Mesendoderm (in vitro differentiated cells): ENCODE measurements around the gene CLIP1.
"Not testable (repeated sequence)": the region's sequence is repeated elsewhere in the genome, so short reads cannot be mapped to it uniquely, and the experiment has no call there.

Experiments used
- DNase-seq: peaks from one replicate; pipeline ENCODE4 v3.0.0; 2013
- H2AK5ac ChIP-seq: 2 replicates; pipeline ENCODE4 v1.6.1; 2013; ENCODE audit warnings: low read length, inconsistent platforms
- H2BK120ac ChIP-seq: 2 replicates; pipeline ENCODE4 v1.6.1; 2013; ENCODE audit warnings: low read depth, mild to moderate bottlenecking, low read length, moderate library complexity, mixed read lengths
- H2BK15ac ChIP-seq: replicated peaks from 2 replicates; pipeline ENCODE4 v1.6.1; 2013; ENCODE audit warnings: low read depth, mild to moderate bottlenecking, moderate library complexity
- H2BK5ac ChIP-seq: 2 replicates; pipeline ENCODE4 v1.6.1; 2013; ENCODE audit warnings: low read length, inconsistent platforms
- H3K18ac ChIP-seq: 2 replicates; pipeline ENCODE4 v1.6.1; 2013; ENCODE audit warnings: mild to moderate bottlenecking, low read length, mixed read lengths
- H3K23ac ChIP-seq: one replicate; pipeline ENCODE4 v1.6.1; 2013; ENCODE audit warnings: low read length
- H3K27ac ChIP-seq: 2 replicates; pipeline ENCODE4 v1.5.1; 2013; ENCODE audit warnings: low read depth, mild to moderate bottlenecking, inconsistent platforms, low read length, moderate library complexity
- H3K27me3 ChIP-seq: 2 replicates; pipeline ENCODE4 v1.6.1; 2013; ENCODE audit warnings: low read length, control low read depth, mild to moderate bottlenecking, inconsistent platforms; ENCODE audit not compliant: insufficient read depth, poor library complexity
- H3K36me3 ChIP-seq: 2 replicates; pipeline ENCODE4 v1.6.1; 2013; ENCODE audit warnings: low read length, inconsistent platforms; ENCODE audit not compliant: control insufficient read depth, insufficient read depth
- H3K4ac ChIP-seq: one replicate; pipeline ENCODE4 v1.6.1; 2013; ENCODE audit warnings: low read depth, mild to moderate bottlenecking, low read length, moderate library complexity
- H3K4me1 ChIP-seq: 2 replicates; pipeline ENCODE4 v1.6.1; 2013; ENCODE audit warnings: low read depth, low read length, inconsistent platforms; ENCODE audit not compliant: control insufficient read depth
- H3K4me2 ChIP-seq: 2 replicates; pipeline ENCODE4 v1.6.1; 2013; ENCODE audit warnings: low read length
- H3K4me3 ChIP-seq: 2 replicates; pipeline ENCODE4 v1.5.1; 2013; ENCODE audit warnings: mild to moderate bottlenecking, low read length
- H3K56ac ChIP-seq: one replicate; pipeline ENCODE4 v1.6.1; 2013; ENCODE audit warnings: low read length
- H3K79me1 ChIP-seq: 2 replicates; pipeline ENCODE4 v1.6.1; 2013; ENCODE audit warnings: low read length, inconsistent platforms
- H3K79me2 ChIP-seq: 2 replicates; pipeline ENCODE4 v1.6.1; 2013; ENCODE audit warnings: mild to moderate bottlenecking, low read length; ENCODE audit not compliant: control insufficient read depth, insufficient read depth
- H3K9ac ChIP-seq: 2 replicates; pipeline ENCODE4 v1.6.1; 2013; ENCODE audit warnings: low read length, inconsistent platforms
- H4K5ac ChIP-seq: one replicate; pipeline ENCODE4 v1.6.1; 2013; ENCODE audit warnings: low read length
- H4K8ac ChIP-seq: one replicate; pipeline ENCODE4 v1.6.1; 2013; ENCODE audit warnings: low read depth, mild to moderate bottlenecking, control low read depth, low read length, moderate library complexity
- WGBS: extraction: QIAGEN DNeasy Blood & Tissue Kit; methylation state at CpG from one replicate; pipeline ENCODE4 v1.1.7; 2013; ENCODE audit warnings: low lambda C conversion rate, missing lambda C conversion rate; ENCODE audit not compliant: insufficient coverage; ENCODE audit errors: extremely low coverage; 5-methylcytosine and 5-hydroxymethylcytosine counted together

Gene CLIP1

GRCh38 chr12:122376751-122377150, 45.7 kb downstream of the CLIP1 start:
- H2BK5ac ChIP-seq, H3K36me3 ChIP-seq: not testable (repeated sequence)
- WGBS, result no CpG with 5 or more reads among the region's 5 CpGs

GRCh38 chr12:122374707-122375106, 47.8 kb downstream of the CLIP1 start:
- no peak overlapping the region for H3K27ac ChIP-seq
- no peaks in the 10 kb centered on the region for H3K4me1 ChIP-seq
- H3K4me3 ChIP-seq, result no peak overlapping the region
- H3K9ac ChIP-seq, result no peak overlapping the region
- H4K8ac ChIP-seq, result no peak overlapping the region
- no peaks in the 10 kb centered on the region for H3K27me3 ChIP-seq
- no peak overlapping the region for H3K23ac ChIP-seq
- no peak overlapping the region for H2AK5ac ChIP-seq
- H3K18ac ChIP-seq, result no peak overlapping the region
- no peak overlapping the region for H3K56ac ChIP-seq
- H2BK5ac ChIP-seq, result no peak overlapping the region
- no CpG with 5 or more reads among the region's 5 CpGs for WGBS
- no peak overlapping the region for H3K4ac ChIP-seq
- peaks cover 2% of the 10 kb centered on the region for H3K79me1 ChIP-seq
- H3K79me2 ChIP-seq, result no peaks in the 10 kb centered on the region
- H3K4me2 ChIP-seq, result no peak overlapping the region
- H4K5ac ChIP-seq, result no peak overlapping the region
- no peak for DNase-seq
- no peak overlapping the region for H2BK15ac ChIP-seq
- H2BK120ac ChIP-seq, result no peak overlapping the region
- peaks cover 3% of the 10 kb centered on the region for H3K36me3 ChIP-seq

More at GRCh38 chr12:122376751-122377150, 45.7 kb downstream of the CLIP1 start:
- not testable (repeated sequence) for H3K4me2 ChIP-seq, H4K5ac ChIP-seq, DNase-seq, H3K79me2 ChIP-seq, H3K56ac ChIP-seq, H3K18ac ChIP-seq, H2AK5ac ChIP-seq, H3K27me3 ChIP-seq, H3K4me3 ChIP-seq, H3K9ac ChIP-seq, H3K79me1 ChIP-seq, H3K4ac ChIP-seq, H2BK120ac ChIP-seq, H4K8ac ChIP-seq, H3K23ac ChIP-seq, H3K4me1 ChIP-seq, H2BK15ac ChIP-seq, H3K27ac ChIP-seq

GRCh38 chr12:122371475-122372045, 50.9 kb downstream of the CLIP1 start:
- H2BK120ac ChIP-seq, result no peak overlapping the region
- no peak overlapping the region for H3K27ac ChIP-seq
- H3K18ac ChIP-seq, result no peak overlapping the region
- H3K9ac ChIP-seq, result no peak overlapping the region
- no peaks in the 10 kb centered on the region for H3K36me3 ChIP-seq
- H3K4me3 ChIP-seq, result no peak overlapping the region
- H3K4me1 ChIP-seq, result peaks cover 3% of the 10 kb centered on the region
- H4K8ac ChIP-seq, result no peak overlapping the region
- no CpG with 5 or more reads among the region's 8 CpGs for WGBS
- no peaks in the 10 kb centered on the region for H3K79me2 ChIP-seq
- no peak overlapping the region for H2BK15ac ChIP-seq
- H2AK5ac ChIP-seq, result no peak overlapping the region
- H3K23ac ChIP-seq, result no peak overlapping the region
- no peak overlapping the region for H2BK5ac ChIP-seq
- no peak overlapping the region for H3K56ac ChIP-seq
- H4K5ac ChIP-seq, result no peak overlapping the region
- H3K4me2 ChIP-seq, result no peak overlapping the region
- no peak overlapping the region for H3K4ac ChIP-seq
- no peaks in the 10 kb centered on the region for H3K27me3 ChIP-seq
- DNase-seq, result no peak
- H3K79me1 ChIP-seq, result peaks cover 2% of the 10 kb centered on the region

- no CpG with 5 or more reads among the region's 10 CpGs for WGBS
- no peak overlapping the region for H3K9ac ChIP-seq
- H3K27me3 ChIP-seq, result no peaks in the 10 kb centered on the region
- no peaks in the 10 kb centered on the region for H3K79me2 ChIP-seq
- H3K4me1 ChIP-seq, result peaks cover 4% of the 10 kb centered on the region
- DNase-seq, result peak; percentile 58
- peak overlapping the region; percentile 36 for H3K27ac ChIP-seq
- no peak overlapping the region for H3K4me2 ChIP-seq
- H3K23ac ChIP-seq, result no peak overlapping the region
- no peaks in the 10 kb centered on the region for H3K36me3 ChIP-seq
- H3K4ac ChIP-seq, result no peak overlapping the region
- peaks cover 2% of the 10 kb centered on the region for H3K79me1 ChIP-seq
- H3K56ac ChIP-seq, result no peak overlapping the region
- H2BK5ac ChIP-seq, result no peak overlapping the region
- peak overlapping the region; percentile 87 for H3K18ac ChIP-seq
- H2BK120ac ChIP-seq, result peak overlapping the region; percentile 9
- H3K4me3 ChIP-seq, result no peak overlapping the region
- no peak overlapping the region for H4K8ac ChIP-seq
- no peak overlapping the region for H4K5ac ChIP-seq
- no peak overlapping the region for H2AK5ac ChIP-seq
- H2BK15ac ChIP-seq, result no peak overlapping the region
Observed at GRCh38 chr12:122368361-122369073, 54.0 kb downstream of the CLIP1 start.

GRCh38 chr12:122367632-122368031, 54.8 kb downstream of the CLIP1 start:
- H3K36me3 ChIP-seq, H3K56ac ChIP-seq, H3K4me2 ChIP-seq, H2BK15ac ChIP-seq, DNase-seq, H2BK5ac ChIP-seq, H3K4me3 ChIP-seq, H3K9ac ChIP-seq, H3K27ac ChIP-seq, H4K5ac ChIP-seq, H4K8ac ChIP-seq, H2BK120ac ChIP-seq, H2AK5ac ChIP-seq, H3K27me3 ChIP-seq, H3K4me1 ChIP-seq, H3K79me2 ChIP-seq, H3K79me1 ChIP-seq, H3K23ac ChIP-seq: not testable (repeated sequence)
- Histone ChIP-seq H3K4ac (peak overlapping the region; percentile 86), H3K18ac (peak overlapping the region; percentile 80)
